ENCODE results near the gene AOC2. TPM values are rescaled to one million over a fixed set of nuclear protein-coding genes. Genes with fewer than 3 reads are reported as not detected.

Gene AOC2
- total and polyA plus RNA-seq, 10 of the 15 experiments (the other 5 are each of a cell fraction or from before 2014, with no cell fraction given) = 0.08 to 1.9 (median 0.62) TPM

- TF ChIP-seq, protein P1, sequence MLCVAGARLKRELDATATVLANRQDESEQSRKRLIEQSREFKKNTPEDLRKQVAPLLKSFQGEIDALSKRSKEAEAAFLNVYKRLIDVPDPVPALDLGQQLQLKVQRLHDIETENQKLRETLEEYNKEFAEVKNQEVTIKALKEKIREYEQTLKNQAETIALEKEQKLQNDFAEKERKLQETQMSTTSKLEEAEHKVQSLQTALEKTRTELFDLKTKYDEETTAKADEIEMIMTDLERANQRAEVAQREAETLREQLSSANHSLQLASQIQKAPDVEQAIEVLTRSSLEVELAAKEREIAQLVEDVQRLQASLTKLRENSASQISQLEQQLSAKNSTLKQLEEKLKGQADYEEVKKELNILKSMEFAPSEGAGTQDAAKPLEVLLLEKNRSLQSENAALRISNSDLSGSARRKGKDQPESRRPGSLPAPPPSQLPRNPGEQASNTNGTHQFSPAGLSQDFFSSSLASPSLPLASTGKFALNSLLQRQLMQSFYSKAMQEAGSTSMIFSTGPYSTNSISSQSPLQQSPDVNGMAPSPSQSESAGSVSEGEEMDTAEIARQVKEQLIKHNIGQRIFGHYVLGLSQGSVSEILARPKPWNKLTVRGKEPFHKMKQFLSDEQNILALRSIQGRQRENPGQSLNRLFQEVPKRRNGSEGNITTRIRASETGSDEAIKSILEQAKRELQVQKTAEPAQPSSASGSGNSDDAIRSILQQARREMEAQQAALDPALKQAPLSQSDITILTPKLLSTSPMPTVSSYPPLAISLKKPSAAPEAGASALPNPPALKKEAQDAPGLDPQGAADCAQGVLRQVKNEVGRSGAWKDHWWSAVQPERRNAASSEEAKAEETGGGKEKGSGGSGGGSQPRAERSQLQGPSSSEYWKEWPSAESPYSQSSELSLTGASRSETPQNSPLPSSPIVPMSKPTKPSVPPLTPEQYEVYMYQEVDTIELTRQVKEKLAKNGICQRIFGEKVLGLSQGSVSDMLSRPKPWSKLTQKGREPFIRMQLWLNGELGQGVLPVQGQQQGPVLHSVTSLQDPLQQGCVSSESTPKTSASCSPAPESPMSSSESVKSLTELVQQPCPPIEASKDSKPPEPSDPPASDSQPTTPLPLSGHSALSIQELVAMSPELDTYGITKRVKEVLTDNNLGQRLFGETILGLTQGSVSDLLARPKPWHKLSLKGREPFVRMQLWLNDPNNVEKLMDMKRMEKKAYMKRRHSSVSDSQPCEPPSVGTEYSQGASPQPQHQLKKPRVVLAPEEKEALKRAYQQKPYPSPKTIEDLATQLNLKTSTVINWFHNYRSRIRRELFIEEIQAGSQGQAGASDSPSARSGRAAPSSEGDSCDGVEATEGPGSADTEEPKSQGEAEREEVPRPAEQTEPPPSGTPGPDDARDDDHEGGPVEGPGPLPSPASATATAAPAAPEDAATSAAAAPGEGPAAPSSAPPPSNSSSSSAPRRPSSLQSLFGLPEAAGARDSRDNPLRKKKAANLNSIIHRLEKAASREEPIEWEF (IDR thresholded peaks at IDR 0.05; ENCODE audit: insufficient replicate concordance, low read depth, low read length) = no peak
- TF ChIP-seq SMAD5 (IDR thresholded peaks at IDR 0.05; ENCODE audit: low read depth) = no peak
- no peak for TF ChIP-seq MXI1 (IDR thresholded peaks at IDR 0.05; ENCODE audit: low read depth, low read length)
- no peak for TF ChIP-seq ZNF274 (IDR thresholded peaks at IDR 0.05; ENCODE audit: insufficient read depth, insufficient read length)
- no peak for TF ChIP-seq HSF1 (IDR thresholded peaks at IDR 0.05; ENCODE audit: low read depth, low read length)
- TF ChIP-seq, protein P2, sequence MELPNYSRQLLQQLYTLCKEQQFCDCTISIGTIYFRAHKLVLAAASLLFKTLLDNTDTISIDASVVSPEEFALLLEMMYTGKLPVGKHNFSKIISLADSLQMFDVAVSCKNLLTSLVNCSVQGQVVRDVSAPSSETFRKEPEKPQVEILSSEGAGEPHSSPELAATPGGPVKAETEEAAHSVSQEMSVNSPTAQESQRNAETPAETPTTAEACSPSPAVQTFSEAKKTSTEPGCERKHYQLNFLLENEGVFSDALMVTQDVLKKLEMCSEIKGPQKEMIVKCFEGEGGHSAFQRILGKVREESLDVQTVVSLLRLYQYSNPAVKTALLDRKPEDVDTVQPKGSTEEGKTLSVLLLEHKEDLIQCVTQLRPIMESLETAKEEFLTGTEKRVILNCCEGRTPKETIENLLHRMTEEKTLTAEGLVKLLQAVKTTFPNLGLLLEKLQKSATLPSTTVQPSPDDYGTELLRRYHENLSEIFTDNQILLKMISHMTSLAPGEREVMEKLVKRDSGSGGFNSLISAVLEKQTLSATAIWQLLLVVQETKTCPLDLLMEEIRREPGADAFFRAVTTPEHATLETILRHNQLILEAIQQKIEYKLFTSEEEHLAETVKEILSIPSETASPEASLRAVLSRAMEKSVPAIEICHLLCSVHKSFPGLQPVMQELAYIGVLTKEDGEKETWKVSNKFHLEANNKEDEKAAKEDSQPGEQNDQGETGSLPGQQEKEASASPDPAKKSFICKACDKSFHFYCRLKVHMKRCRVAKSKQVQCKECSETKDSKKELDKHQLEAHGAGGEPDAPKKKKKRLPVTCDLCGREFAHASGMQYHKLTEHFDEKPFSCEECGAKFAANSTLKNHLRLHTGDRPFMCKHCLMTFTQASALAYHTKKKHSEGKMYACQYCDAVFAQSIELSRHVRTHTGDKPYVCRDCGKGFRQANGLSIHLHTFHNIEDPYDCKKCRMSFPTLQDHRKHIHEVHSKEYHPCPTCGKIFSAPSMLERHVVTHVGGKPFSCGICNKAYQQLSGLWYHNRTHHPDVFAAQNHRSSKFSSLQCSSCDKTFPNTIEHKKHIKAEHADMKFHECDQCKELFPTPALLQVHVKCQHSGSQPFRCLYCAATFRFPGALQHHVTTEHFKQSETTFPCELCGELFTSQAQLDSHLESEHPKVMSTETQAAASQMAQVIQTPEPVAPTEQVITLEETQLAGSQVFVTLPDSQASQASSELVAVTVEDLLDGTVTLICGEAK (IDR thresholded peaks at IDR 0.05; ENCODE audit: borderline replicate concordance) = no peak
- TF ChIP-seq HDAC6 (IDR thresholded peaks at IDR 0.05; ENCODE audit: unreplicated experiment) = no peak
- TF ChIP-seq SUPT20H (IDR thresholded peaks at IDR 0.05; ENCODE audit: borderline replicate concordance, control insufficient read depth, low read depth, low read length) = no peak
- TF ChIP-seq, protein P3, sequence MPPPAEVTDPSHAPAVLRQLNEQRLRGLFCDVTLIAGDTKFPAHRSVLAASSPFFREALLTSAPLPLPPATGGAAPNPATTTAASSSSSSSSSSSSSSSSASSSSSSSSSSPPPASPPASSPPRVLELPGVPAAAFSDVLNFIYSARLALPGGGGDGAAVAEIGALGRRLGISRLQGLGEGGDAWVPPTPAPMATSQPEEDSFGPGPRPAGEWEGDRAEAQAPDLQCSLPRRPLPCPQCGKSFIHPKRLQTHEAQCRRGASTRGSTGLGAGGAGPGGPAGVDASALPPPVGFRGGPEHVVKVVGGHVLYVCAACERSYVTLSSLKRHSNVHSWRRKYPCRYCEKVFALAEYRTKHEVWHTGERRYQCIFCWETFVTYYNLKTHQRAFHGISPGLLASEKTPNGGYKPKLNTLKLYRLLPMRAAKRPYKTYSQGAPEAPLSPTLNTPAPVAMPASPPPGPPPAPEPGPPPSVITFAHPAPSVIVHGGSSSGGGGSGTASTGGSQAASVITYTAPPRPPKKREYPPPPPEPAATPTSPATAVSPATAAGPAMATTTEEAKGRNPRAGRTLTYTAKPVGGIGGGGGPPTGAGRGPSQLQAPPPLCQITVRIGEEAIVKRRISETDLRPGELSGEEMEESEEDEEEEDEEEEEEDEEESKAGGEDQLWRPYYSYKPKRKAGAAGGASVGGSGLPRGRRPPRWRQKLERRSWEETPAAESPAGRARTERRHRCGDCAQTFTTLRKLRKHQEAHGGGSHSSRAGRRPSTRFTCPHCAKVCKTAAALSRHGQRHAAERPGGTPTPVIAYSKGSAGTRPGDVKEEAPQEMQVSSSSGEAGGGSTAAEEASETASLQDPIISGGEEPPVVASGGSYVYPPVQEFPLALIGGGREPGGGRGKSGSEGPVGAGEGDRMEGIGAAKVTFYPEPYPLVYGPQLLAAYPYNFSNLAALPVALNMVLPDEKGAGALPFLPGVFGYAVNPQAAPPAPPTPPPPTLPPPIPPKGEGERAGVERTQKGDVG (CRISPR knock-in tag; IDR thresholded peaks at IDR 0.05) = no peak
- no peak for TF ChIP-seq SMARCA5 (IDR thresholded peaks at IDR 0.05)
Observed at GRCh38 chr17:42872251-42872965, 28.0 kb downstream of the AOC2 start (continued).

Measured in GM12878 (cell line).